ENCODE data around the gene DLEC1.
A peak's percentile ranks its signal among the peaks of the same experiment; 100 is the strongest.

Gene DLEC1

GRCh38 chr3:37997791-37998370 is 41.1 kb upstream of the DLEC1 start:
- TF ChIP-seq ZFX (IDR thresholded peaks at IDR 0.05) (no peak), CTCF (conservative IDR thresholded peaks at IDR 0.05) (no peak)
- H3K27ac ChIP-seq: peak overlapping the region; percentile 67

- no peak overlapping the region for H3K27ac ChIP-seq
- TF ChIP-seq ZFX (IDR thresholded peaks at IDR 0.05): no peak
- TF ChIP-seq CTCF (conservative IDR thresholded peaks at IDR 0.05): no peak
These were observed 39.2 kb upstream of the DLEC1 start for GRCh38 chr3:37999836-38000235.

GRCh38 chr3:38000242-38000916 is 38.6 kb upstream of the DLEC1 start:
- TF ChIP-seq ZFX (IDR thresholded peaks at IDR 0.05) (no peak), CTCF (conservative IDR thresholded peaks at IDR 0.05) (no peak)

GRCh38 chr3:38000965-38001455 is 38.0 kb upstream of the DLEC1 start:
- no peak for TF ChIP-seq CTCF (conservative IDR thresholded peaks at IDR 0.05)
- TF ChIP-seq ZFX (IDR thresholded peaks at IDR 0.05): no peak
- H3K27ac ChIP-seq: peak overlapping the region; percentile 50

More at GRCh38 chr3:38000242-38000916, 38.6 kb upstream of the DLEC1 start:
- peak overlapping the region; percentile 50 for H3K27ac ChIP-seq

- H3K27ac ChIP-seq: peak overlapping the region; percentile 50
- no peak for TF ChIP-seq ZFX (IDR thresholded peaks at IDR 0.05)
- peak; percentile 84 for TF ChIP-seq CTCF (conservative IDR thresholded peaks at IDR 0.05)
These were observed 37.4 kb upstream of the DLEC1 start for GRCh38 chr3:38001456-38002081.

GRCh38 chr3:38002291-38002876 is 36.6 kb upstream of the DLEC1 start:
- TF ChIP-seq CTCF (conservative IDR thresholded peaks at IDR 0.05): no peak
- TF ChIP-seq ZFX (IDR thresholded peaks at IDR 0.05): no peak

GRCh38 chr3:38002940-38003339 is 36.1 kb upstream of the DLEC1 start:
- TF ChIP-seq CTCF (conservative IDR thresholded peaks at IDR 0.05) (no peak), ZFX (IDR thresholded peaks at IDR 0.05) (no peak)
- H3K27ac ChIP-seq: peak overlapping the region; percentile 4; the same call in 1 of the 2 replicates

More at GRCh38 chr3:38002291-38002876, 36.6 kb upstream of the DLEC1 start:
- peak overlapping the region; percentile 50; the same call in 1 of the 2 replicates for H3K27ac ChIP-seq
